Ishikawa (cell line): ENCODE measurements around the gene PTGFRN.

Experiments used
- CEBPB ChIP-seq: IDR thresholded peaks from 2 replicates; pipeline ENCODE4 v1.6.1; 2012
- CREB1 ChIP-seq: IDR thresholded peaks from 2 replicates; pipeline ENCODE4 v1.6.1; 2012; ENCODE audit warnings: low read depth
- EGR1 ChIP-seq: IDR thresholded peaks from 2 replicates; pipeline ENCODE4 v1.6.1; 2012
- EP300 ChIP-seq: IDR thresholded peaks from 2 replicates; pipeline ENCODE4 v1.6.1; 2012; ENCODE audit warnings: borderline replicate concordance
- FOXM1 ChIP-seq: IDR thresholded peaks from 2 replicates; pipeline ENCODE4 v1.6.1; 2012; ENCODE audit warnings: low read depth, borderline replicate concordance
- NFIC ChIP-seq: IDR thresholded peaks from 2 replicates; pipeline ENCODE4 v1.6.1; 2012
- RAD21 ChIP-seq: IDR thresholded peaks from 2 replicates; pipeline ENCODE4 v1.6.1; 2012; ENCODE audit warnings: low read depth
- TAF1 ChIP-seq: IDR thresholded peaks from 2 replicates; pipeline ENCODE4 v1.6.1; 2012; ENCODE audit warnings: low read depth, mild to moderate bottlenecking
- TCF12 ChIP-seq: IDR thresholded peaks from 2 replicates; pipeline ENCODE4 v1.6.1; 2012; ENCODE audit warnings: low read depth
- TEAD4 ChIP-seq: IDR thresholded peaks from 2 replicates; pipeline ENCODE4 v1.6.1; 2012
- YY1 ChIP-seq: IDR thresholded peaks from 2 replicates; pipeline ENCODE4 v1.6.1; 2012; ENCODE audit warnings: low read depth
- ZBTB7A ChIP-seq: IDR thresholded peaks from 2 replicates; pipeline ENCODE4 v1.6.1; 2012; ENCODE audit warnings: low read depth
- TF ChIP-seq, protein P1 (sequence below): IDR thresholded peaks from 2 replicates; pipeline ENCODE4 v1.6.1; 2012
- TF ChIP-seq, protein P2 (sequence below): IDR thresholded peaks from 2 replicates; pipeline ENCODE4 v1.6.1; 2012; ENCODE audit warnings: low read depth, mild to moderate bottlenecking
- TF ChIP-seq, protein P3 (sequence below): IDR thresholded peaks from 2 replicates; pipeline ENCODE4 v1.6.1; 2012

The PTGFRN gene

DNA sequence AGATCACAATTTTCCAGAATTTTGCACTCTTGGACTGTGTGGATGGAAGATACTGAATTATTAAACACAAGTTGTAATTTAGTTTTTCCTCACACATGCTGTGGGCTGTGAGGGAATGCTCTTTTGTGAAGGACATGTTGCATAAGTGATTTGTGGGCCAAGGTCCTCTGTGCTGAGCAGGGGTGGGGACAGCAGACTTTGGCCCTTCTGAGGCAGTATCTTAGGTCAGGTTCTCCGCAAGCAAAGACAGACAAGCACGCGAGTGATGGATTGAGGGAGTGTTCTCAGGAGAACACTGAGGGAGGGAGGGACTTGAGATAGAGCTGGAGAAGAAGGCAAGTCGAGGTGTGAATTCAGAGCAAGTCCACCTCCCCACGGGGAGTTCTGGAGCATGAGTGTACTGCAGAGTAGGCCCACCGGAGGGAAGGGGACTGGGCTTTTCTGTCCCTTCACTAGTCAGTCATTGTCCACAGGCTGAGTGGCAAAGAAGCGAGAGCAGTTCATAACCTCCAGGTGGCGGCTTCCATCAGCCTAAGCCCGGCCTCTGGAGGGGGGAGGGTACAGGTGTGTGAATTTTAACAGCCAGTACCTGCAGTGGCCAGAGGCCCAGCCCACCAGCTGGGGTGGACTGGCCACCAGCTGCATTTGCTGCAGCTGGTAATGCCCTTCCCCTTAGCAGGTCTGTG is 72.7 kb downstream of the PTGFRN start:
- TF ChIP-seq TAF1 (no peak), ZBTB7A (no peak)

DNA sequence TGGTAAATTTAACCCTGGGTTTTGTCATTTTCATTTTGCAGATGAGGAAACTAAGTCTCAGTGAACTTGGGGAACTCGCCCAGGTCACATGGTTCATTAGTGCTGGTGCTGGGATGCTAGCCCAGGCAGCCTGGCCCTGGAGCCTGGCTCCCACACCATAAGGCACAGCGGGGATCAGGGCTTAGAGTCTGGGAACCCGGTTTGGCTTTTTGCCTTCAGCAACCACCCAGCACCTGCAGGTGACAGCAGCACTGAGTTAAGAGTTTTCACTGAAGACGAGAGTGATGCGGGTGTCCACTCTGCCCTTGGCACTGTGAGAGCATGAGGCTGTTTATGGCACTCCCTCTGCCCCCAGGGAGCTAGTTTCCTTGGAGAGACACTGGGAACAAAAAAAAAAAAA is 73.4 kb downstream of the PTGFRN start:
- TF ChIP-seq TEAD4 (no peak), FOXM1 (no peak), CEBPB (no peak), ZBTB7A (no peak)
- TF ChIP-seq, protein P1, sequence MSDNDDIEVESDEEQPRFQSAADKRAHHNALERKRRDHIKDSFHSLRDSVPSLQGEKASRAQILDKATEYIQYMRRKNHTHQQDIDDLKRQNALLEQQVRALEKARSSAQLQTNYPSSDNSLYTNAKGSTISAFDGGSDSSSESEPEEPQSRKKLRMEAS, result no peak

DNA sequence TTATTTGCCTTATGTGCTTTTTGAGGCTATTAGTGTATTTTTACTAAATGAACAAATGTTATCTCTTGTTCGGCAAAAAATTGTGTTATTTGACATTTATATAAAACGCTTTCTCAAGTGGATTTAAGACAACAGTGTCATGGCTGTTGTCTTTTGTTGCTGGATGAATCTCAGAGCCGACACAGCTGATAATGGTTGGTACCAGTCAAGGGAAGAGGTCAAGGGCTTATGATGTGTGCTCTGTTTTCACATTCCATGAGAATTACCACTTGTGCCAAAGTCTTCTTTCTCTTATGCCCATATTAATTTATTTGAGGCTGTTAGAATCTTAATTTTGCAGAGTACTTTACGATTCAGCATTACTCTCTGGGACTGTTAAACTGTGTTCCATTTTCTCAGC is 74.0 kb downstream of the PTGFRN start:
- TF ChIP-seq YY1, result no peak
- no peak for TF ChIP-seq CREB1
- TF ChIP-seq ZBTB7A, result no peak
- TF ChIP-seq, protein P2, sequence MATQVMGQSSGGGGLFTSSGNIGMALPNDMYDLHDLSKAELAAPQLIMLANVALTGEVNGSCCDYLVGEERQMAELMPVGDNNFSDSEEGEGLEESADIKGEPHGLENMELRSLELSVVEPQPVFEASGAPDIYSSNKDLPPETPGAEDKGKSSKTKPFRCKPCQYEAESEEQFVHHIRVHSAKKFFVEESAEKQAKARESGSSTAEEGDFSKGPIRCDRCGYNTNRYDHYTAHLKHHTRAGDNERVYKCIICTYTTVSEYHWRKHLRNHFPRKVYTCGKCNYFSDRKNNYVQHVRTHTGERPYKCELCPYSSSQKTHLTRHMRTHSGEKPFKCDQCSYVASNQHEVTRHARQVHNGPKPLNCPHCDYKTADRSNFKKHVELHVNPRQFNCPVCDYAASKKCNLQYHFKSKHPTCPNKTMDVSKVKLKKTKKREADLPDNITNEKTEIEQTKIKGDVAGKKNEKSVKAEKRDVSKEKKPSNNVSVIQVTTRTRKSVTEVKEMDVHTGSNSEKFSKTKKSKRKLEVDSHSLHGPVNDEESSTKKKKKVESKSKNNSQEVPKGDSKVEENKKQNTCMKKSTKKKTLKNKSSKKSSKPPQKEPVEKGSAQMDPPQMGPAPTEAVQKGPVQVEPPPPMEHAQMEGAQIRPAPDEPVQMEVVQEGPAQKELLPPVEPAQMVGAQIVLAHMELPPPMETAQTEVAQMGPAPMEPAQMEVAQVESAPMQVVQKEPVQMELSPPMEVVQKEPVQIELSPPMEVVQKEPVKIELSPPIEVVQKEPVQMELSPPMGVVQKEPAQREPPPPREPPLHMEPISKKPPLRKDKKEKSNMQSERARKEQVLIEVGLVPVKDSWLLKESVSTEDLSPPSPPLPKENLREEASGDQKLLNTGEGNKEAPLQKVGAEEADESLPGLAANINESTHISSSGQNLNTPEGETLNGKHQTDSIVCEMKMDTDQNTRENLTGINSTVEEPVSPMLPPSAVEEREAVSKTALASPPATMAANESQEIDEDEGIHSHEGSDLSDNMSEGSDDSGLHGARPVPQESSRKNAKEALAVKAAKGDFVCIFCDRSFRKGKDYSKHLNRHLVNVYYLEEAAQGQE, result no peak
- no peak for TF ChIP-seq EGR1
- no peak for TF ChIP-seq FOXM1
- no peak for TF ChIP-seq TCF12
- TF ChIP-seq RAD21, result no peak
- TF ChIP-seq, protein P1, result no peak

DNA sequence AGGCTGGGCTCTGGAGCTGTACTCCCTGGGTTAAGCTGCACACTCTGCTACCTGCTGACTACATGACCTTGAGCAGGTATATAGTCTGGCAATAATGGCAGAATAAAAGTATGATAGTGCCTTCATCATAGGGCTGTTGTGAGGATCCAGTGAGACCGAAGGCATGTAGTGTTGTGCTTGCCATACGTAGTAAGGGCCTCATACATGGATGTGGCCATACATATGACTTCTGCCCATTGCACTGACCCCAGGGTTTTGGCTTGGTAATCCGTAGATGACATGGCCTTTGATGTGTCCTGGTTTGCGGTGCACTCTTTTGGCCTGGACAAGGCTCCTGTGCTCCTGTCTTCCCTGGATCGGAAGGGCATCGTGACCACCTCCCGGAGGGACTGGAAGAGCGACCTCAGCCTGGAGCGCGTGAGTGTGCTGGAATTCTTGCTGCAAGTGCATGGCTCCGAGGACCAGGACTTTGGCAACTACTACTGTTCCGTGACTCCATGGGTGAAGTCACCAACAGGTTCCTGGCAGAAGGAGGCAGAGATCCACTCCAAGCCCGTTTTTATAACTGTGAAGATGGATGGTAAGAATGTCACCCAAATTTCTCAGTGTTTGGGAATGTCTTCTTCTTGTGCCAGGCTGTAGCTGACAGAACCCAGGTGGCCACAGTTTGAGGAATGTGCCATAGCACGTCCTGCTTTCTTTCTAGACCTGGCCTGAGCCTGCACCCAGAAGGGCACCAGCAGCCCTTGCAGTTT is 74.9 kb downstream of the PTGFRN start:
- TF ChIP-seq NFIC, result no peak
- TF ChIP-seq, protein P2, result no peak
- TF ChIP-seq EP300, result no peak
- no peak for TF ChIP-seq ZBTB7A
- TF ChIP-seq, protein P3, sequence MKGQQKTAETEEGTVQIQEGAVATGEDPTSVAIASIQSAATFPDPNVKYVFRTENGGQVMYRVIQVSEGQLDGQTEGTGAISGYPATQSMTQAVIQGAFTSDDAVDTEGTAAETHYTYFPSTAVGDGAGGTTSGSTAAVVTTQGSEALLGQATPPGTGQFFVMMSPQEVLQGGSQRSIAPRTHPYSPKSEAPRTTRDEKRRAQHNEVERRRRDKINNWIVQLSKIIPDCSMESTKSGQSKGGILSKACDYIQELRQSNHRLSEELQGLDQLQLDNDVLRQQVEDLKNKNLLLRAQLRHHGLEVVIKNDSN, result no peak
- TF ChIP-seq CREB1, result no peak

DNA sequence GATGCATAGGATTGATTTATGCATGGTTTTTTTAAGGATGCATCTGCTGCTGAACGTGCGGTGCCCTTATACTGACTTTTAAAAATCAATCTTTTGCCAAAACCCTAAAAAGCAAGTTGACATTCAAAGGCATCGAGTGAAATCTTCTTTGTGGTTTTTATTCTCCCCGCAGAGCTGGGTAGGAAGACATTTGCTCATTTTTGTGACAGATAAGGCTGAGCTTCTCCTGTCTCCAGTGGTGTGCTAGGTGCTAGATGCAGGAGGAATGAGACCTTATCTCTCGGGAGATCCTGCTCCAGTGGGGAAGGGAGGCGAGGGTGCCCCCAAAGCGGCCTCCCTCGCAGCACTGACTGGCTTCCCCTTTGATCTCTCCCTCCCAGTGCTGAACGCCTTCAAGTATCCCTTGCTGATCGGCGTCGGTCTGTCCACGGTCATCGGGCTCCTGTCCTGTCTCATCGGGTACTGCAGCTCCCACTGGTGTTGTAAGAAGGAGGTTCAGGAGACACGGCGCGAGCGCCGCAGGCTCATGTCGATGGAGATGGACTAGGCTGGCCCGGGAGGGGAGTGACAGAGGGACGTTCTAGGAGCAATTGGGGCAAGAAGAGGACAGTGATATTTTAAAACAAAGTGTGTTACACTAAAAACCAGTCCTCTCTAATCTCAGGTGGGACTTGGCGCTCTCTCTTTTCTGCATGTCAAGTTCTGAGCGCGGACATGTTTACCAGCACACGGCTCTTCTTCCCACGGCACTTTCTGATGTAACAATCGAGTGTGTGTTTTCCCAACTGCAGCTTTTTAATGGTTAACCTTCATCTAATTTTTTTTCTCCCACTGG is 76.9 kb downstream of the PTGFRN start:
- TF ChIP-seq CEBPB (no peak), YY1 (no peak), TCF12 (no peak), RAD21 (no peak), FOXM1 (no peak), NFIC (no peak), EP300 (no peak), TEAD4 (no peak), ZBTB7A (no peak), TAF1 (no peak), EGR1 (no peak), CREB1 (no peak)
- TF ChIP-seq, protein P1, result no peak
- TF ChIP-seq, protein P3, result no peak
- TF ChIP-seq, protein P2, result no peak
